ENCODE results near the gene CECR2.

- TF ChIP-seq CTCF (IDR thresholded peaks at IDR 0.05) (no peak), POLR2AphosphoS5 (IDR thresholded peaks at IDR 0.05; ENCODE audit: low read depth, low read length) (no peak), SIN3A (IDR thresholded peaks at IDR 0.05; ENCODE audit: borderline replicate concordance, insufficient read depth, low read depth, low read length) (no peak)
These were observed 50.1 kb downstream of the CECR2 start for GRCh38 chr22:17419348-17419747.
